A673 (cell line): Measurements from ENCODE around the gene ETFDH. TPM values are rescaled to one million over a fixed set of nuclear protein-coding genes. Genes with fewer than 3 reads are reported as not detected.
"Not testable (repeated sequence)": the region's sequence is repeated elsewhere in the genome, so short reads cannot be mapped to it uniquely, and the experiment has no call there.

Experiments
- BruUV-seq: library from RNA; stranded (reverse); fragments of 400-500 nt; replicated peaks from 2 replicates; lab custom pipeline; 2021; lab: Mats Ljungman, UMichigan
- CTCF ChIA-PET: fragments of 300-600 bp; sonication (Branson Sonifier 250); formaldehyde crosslinking; loops from one replicate; lab custom pipeline; 2022; ENCODE audit warnings: antibody characterized with exemption; lab: Charles Lee
- POLR2A ChIA-PET: fragments of 300-600 bp; sonication (Branson Sonifier 250); formaldehyde crosslinking; loops from one replicate; lab custom pipeline; 2022; ENCODE audit warnings: antibody characterized with exemption; ENCODE audit not compliant: low non-redundant PET; lab: Charles Lee
- DNase-seq: peaks from one replicate; pipeline ENCODE4 v3.0.0-alpha.2; 2015; ENCODE audit warnings: low spot score
- H3K27ac ChIP-seq: fragments of 200-600 bp; sonication (generic); 2 replicates; pipeline ENCODE4 v1.5.1; 2016; ENCODE audit warnings: mixed run types, low read depth, mild to moderate bottlenecking, mixed read lengths, antibody characterized with exemption, low read length; ENCODE audit not compliant: poor library complexity, severe bottlenecking
- H3K27me3 ChIP-seq: fragments of 200-600 bp; sonication (generic); replicated peaks from 2 replicates; pipeline ENCODE4 v1.6.1; 2017; ENCODE audit warnings: mixed run types, low read depth, mild to moderate bottlenecking, mixed read lengths, antibody characterized with exemption, low read length; ENCODE audit not compliant: insufficient read depth, poor library complexity
- H3K36me3 ChIP-seq: fragments of 200-600 bp; sonication (generic); 2 replicates; pipeline ENCODE4 v1.6.1; 2016; ENCODE audit warnings: mixed run types, mild to moderate bottlenecking, mixed read lengths, antibody characterized with exemption, low read length; ENCODE audit not compliant: insufficient read depth, poor library complexity, severe bottlenecking
- H3K4me1 ChIP-seq: fragments of 200-600 bp; sonication (generic); 2 replicates; pipeline ENCODE4 v1.6.1; 2017; ENCODE audit warnings: mixed run types, mild to moderate bottlenecking, mixed read lengths, antibody characterized with exemption, low read length; ENCODE audit not compliant: insufficient read depth, poor library complexity, severe bottlenecking
- H3K4me3 ChIP-seq: fragments of 200-600 bp; sonication (generic); 2 replicates; pipeline ENCODE4 v1.5.1; 2016; ENCODE audit warnings: low read depth, mixed run types, mild to moderate bottlenecking, mixed read lengths, low read length; ENCODE audit not compliant: poor library complexity, severe bottlenecking
- H3K9me3 ChIP-seq: fragments of 200-600 bp; sonication (generic); 2 replicates; pipeline ENCODE4 v1.6.1; 2016; ENCODE audit warnings: mixed run types, low read depth, mild to moderate bottlenecking, mixed read lengths, antibody characterized with exemption, low read length; ENCODE audit not compliant: poor library complexity, severe bottlenecking
- CTCF ChIP-seq: fragments of 300-800, 200-600 bp; sonication (generic); conservative IDR thresholded peaks from 2 replicates; pipeline ENCODE4 v1.5.1; 2017; ENCODE audit warnings: low read depth, mild to moderate bottlenecking, antibody characterized with exemption, low read length, moderate library complexity, mixed read lengths
- EZH2 ChIP-seq: fragments of 200-600 bp; sonication (generic); IDR thresholded peaks from 2 replicates; pipeline ENCODE4 v1.6.1; 2017; ENCODE audit warnings: borderline replicate concordance, low read depth, mild to moderate bottlenecking, mixed read lengths, antibody characterized with exemption, low read length; ENCODE audit not compliant: poor library complexity, severe bottlenecking
- intact Hi-C: fragments of 100-400 bp; cut with micrococcal nuclease; formaldehyde crosslinking; loops from one replicate; pipeline ENCODE4 v1.10.0; 2022; ENCODE audit not compliant: unreplicated experiment
- total RNA-seq: library from RNA; stranded (reverse); gene quantifications from 2 replicates; pipeline ENCODE4 v1.2.3, GENCODE V29; 2021

ETFDH gene
- total RNA-seq, 1 experiment from 2014 or later, result 39.0 TPM

GRCh38 chr4:158754385-158755180 lies 82.5 kb downstream of the ETFDH start:
- DNase-seq, result no peak
- BruUV-seq, result no TSS peak
- H3K4me1 ChIP-seq, result no peaks in the 10 kb centered on the region
- no peak overlapping the region for H3K27ac ChIP-seq
- H3K36me3 ChIP-seq, result no peaks in the 10 kb centered on the region
- CTCF ChIA-PET, result interaction anchor here (0.6 kb wide), 1 partner anchor 366 kb away, joined by 4 read pairs; no protein-coding TSS in a partner anchor
- H3K9me3 ChIP-seq, result no peaks in the 10 kb centered on the region
- TF ChIP-seq EZH2 (no peak), CTCF (no peak)
- POLR2A ChIA-PET, result no interaction called here
- H3K27me3 ChIP-seq, result no peaks in the 10 kb centered on the region
- intact Hi-C loops, result no loop called here
- no peak overlapping the region for H3K4me3 ChIP-seq

GRCh38 chr4:158755819-158756218 lies 83.7 kb downstream of the ETFDH start:
- intact Hi-C loops, H3K27ac ChIP-seq, H3K36me3 ChIP-seq, CTCF ChIA-PET, BruUV-seq, H3K9me3 ChIP-seq, H3K4me1 ChIP-seq, H3K4me3 ChIP-seq, DNase-seq, H3K27me3 ChIP-seq: not testable (repeated sequence)
- POLR2A ChIA-PET, result interaction anchor here (0.7 kb wide), 1 partner anchor 14 kb away, joined by 3 read pairs; no protein-coding TSS in a partner anchor

- Histone ChIP-seq H3K27me3 (no peaks in the 10 kb centered on the region), H3K9me3 (no peaks in the 10 kb centered on the region), H3K4me1 (no peaks in the 10 kb centered on the region), H3K4me3 (no peak overlapping the region), H3K36me3 (no peaks in the 10 kb centered on the region), H3K27ac (no peak overlapping the region)
- intact Hi-C loops, result no loop called here
- TF ChIP-seq CTCF (no peak), EZH2 (no peak)
- DNase-seq, result no peak
- no TSS peak for BruUV-seq
- POLR2A ChIA-PET, result interaction anchor here (0.7 kb wide), 1 partner anchor 13 kb away, joined by 3 read pairs; no protein-coding TSS in a partner anchor
- CTCF ChIA-PET, result no interaction called here
Observed at GRCh38 chr4:158756588-158756987, 84.5 kb downstream of the ETFDH start.
